Ramos (cell line): ENCODE data around the gene PRKG1.

ENCODE experiments used
- in situ Hi-C: fragments of 300-500 bp; cut with MboI; formaldehyde crosslinking; loops from one replicate; pipeline ENCODE4 v1.14.3; 2022; ENCODE audit warnings: low sequenced_read_pairs; ENCODE audit not compliant: unreplicated experiment

PRKG1 gene

GRCh38 chr10:52043811-52044210 is 969.5 kb downstream of the PRKG1 start:
- in situ Hi-C loops = no loop called here

- in situ Hi-C loops = no loop called here
These were observed 973.8 kb downstream of the PRKG1 start for GRCh38 chr10:52048051-52048450.

- in situ Hi-C loops = no loop called here
These were observed 976.3 kb downstream of the PRKG1 start for GRCh38 chr10:52050429-52051047.

GRCh38 chr10:52053497-52053896 is 979.2 kb downstream of the PRKG1 start:
- in situ Hi-C loops = no loop called here

GRCh38 chr10:52056291-52056690 is 982.0 kb downstream of the PRKG1 start:
- in situ Hi-C loops = no loop called here

DNA sequence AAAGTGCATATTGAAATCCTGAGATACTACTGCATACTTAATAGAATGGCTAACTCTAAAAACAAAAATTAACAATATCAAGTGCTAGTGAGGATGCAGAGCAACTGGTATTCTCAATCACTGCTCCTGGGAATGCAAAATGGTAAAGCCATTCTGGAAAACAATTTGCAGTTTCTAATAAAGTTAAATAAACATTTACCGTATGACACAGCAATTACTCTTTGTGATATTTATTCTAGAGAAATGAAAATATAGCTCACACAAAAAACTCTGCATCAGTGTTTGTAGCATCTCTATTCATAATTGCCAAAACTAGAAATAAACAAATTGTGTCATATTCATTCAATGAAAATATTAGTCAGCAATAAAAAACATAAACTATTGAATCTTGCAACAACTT is 984.8 kb downstream of the PRKG1 start:
- in situ Hi-C loops = no loop called here

- in situ Hi-C loops = no loop called here
These were observed 988.9 kb downstream of the PRKG1 start for GRCh38 chr10:52063159-52063558.

DNA sequence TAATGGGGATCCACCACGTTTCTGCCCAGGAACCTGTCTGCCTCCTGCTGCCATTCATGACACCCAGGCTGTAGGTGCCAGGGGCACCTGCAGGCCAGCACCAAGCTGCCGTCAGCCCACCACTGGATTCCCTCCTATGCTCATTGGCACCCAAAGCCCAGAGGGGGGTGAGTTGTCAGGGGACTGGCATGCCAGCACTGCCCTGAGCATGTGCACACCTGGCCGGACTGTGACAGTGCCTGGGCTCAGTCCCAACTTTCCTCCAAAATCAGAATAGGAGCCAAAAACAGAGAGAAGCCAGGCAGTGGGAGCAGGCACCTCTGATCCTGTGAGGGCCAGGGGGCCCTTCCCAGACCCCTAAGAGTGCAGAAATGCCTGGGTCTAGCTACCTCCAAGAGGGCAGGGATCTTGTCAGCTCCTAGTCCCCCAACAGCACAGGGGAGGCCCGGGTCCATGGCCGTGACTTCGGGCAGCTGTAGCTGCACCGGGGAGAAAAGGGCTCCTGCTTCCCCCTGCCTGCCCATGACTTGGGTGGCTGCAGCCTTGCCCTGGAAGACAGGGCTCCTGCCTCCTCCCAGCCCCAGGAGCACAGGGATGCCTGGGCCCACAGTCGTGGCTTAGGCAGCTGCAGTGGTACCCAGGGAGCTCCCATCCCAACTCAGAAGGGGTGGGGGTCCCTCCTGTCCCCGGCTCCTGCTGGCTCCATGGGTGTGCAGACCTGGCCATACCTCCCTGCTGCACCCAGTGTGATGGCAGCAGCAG is 990.0 kb downstream of the PRKG1 start:
- in situ Hi-C loops = no loop called here

- in situ Hi-C loops = no loop called here
These were observed 992.1 kb downstream of the PRKG1 start for GRCh38 chr10:52066383-52066782.

DNA sequence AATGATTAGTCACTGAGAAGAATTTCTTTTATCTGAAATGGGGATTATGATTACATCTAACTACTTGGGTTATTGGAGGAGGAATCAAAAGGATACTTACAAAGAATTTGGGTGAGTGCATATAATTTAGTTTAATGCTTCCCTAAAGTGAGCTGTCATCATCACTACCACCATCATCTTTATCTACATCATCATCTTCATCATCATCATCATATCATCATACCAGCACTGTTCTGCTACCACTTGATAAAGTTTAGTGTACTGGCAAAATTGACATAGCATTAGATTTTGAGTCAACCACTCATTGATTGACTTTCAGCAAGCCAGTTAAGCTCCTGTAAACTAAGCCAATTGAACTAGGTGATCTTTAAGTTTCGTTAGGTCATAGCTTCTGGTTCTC is 994.2 kb downstream of the PRKG1 start:
- in situ Hi-C loops = no loop called here

- in situ Hi-C loops = no loop called here
These were observed 997.5 kb downstream of the PRKG1 start for GRCh38 chr10:52071814-52072213.

- in situ Hi-C loops = no loop called here
These were observed 1000.3 kb downstream of the PRKG1 start for GRCh38 chr10:52074505-52075026.

DNA sequence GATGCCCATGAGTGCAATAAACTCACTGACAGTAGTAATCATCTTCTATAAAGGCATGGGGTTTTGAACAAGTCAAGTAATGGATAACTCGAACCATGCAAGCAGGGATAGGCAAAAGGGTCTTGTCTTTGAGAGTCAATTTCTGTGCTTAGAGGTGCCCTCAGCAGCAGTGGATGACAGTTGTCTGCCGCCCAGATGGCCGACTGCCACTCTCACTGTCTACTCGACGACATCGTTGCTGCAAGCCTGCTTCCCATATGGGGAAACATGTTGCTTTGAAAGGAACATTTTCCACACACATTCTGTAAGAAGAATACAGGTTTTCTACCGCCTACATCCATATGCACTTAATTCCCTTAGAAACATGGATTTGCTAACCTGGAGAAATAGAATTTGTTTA is 1003.5 kb downstream of the PRKG1 start:
- in situ Hi-C loops = no loop called here

DNA sequence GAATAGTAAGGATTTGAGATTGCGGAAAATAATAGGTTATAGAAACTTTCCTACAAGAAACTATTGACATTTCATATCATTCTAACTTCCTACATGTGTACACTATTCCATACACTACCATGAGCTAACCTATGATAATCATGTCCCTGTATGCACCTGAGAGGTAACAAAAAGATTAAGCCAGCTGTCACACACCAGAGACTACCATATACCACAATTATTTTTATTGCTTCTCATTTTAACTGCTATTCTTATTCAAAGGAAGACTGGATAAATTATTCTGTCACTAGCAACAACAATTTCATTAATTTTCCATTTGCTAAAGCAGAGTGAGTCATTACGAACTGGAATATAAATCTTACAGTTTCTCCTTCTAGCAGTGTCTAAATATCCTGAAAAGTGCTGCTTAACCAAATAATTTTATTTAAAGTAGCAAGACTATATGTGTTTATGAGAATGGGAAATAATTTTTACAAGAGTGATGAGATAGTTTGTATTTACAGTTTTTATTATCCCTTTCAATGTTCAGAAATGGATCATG is 1004.2 kb downstream of the PRKG1 start:
- in situ Hi-C loops = no loop called here

- in situ Hi-C loops = no loop called here
These were observed 1008.0 kb downstream of the PRKG1 start for GRCh38 chr10:52082307-52082706.

DNA sequence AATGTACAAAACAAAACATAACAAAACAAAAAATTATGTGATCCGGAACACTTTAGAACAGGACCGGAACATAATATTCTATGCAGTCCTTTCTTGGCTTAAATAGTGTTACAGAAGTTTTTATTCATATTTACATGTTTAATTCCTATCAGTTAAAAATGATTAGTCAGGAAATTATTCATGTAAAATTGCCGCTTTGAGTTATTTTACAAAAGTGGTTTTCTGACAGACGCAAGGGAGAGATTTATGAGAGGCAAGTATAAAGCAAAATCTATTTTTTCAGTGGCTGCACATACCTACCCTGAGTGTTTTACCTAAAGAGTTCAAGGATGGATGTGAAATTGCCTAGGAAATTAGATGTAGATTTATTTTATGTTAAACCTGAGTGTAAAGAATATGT is 1009.1 kb downstream of the PRKG1 start:
- in situ Hi-C loops = no loop called here

GRCh38 chr10:52092390-52092789 is 1018.1 kb downstream of the PRKG1 start:
- in situ Hi-C loops = no loop called here

DNA sequence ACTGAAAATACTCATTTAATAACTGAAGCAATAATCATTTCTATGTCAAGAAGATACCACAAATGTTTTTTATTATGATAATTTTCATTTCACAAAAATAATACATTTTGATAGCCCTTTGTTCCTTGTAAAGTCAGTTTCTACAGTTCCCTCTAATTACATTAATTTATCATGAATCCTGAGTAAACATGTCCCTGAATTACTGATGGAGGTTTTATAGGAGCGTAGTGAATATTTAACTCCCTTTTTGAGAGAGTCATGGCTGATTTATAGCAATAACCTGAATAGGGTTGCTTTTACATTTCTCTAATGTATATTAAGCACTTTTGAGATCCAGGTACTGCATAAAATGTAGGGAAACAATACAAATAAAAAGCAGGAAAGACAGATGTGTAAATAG is 1023.8 kb downstream of the PRKG1 start:
- in situ Hi-C loops = no loop called here

DNA sequence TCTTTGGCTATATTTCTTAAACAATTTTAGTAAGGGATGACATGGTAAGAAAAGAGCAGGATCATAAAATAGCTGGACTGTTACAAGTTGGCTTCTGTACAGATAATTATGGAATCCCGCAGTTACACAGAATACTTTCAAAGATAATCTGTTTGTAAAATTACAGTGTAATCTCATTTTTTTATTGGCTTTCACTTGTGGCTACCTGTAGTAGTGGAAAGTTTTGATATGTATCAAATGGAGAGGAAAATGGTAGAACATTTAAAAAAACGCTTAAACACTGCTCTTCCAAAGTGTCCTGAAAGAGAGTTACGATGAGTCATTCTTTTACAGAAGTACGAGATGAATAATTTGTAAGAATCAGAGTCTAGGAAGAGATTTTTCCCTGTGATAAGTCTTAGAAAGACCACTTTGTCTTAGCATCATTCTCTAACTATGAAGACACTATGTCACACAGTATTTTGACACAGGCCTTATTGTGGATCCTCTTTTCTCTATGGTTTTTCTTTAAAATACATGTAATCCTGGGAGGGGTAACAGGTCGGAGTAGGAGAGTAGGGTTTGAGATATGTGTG is 1024.8 kb downstream of the PRKG1 start:
- in situ Hi-C loops = no loop called here

GRCh38 chr10:52100011-52100547 is 1025.8 kb downstream of the PRKG1 start:
- in situ Hi-C loops = no loop called here

DNA sequence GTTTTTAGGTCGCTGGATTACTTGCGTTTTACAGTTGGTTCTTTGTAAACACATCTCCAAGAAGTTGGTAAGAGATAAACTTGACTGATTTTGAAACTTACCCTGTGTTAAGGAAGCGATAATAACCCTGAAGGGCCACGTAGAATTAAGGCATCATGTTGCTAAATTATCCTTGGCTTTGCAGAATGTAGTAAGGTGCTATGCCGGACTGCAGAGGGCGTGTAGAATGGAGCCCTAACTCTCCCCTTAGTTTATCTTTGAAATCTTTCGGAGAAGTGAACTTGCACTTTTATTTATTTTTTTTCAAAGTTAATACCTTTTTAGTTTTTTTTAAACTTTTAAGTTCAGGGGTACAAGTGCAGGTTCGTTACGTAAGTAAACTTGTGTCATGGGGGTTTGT is 1031.0 kb downstream of the PRKG1 start:
- in situ Hi-C loops = no loop called here
